IMR-90 (cell line): ENCODE data around the gene COL11A2. TPM values are rescaled to one million over a fixed set of nuclear protein-coding genes. Genes with fewer than 3 reads are reported as not detected.

ENCODE experiments used
- ATAC-seq: fragments of 200-7000 bp; cut with Tn5 transposase; 2 replicates; pipeline ENCODE4 v1.9.1; 2020; ENCODE audit warnings: low read depth, mild to moderate bottlenecking, moderate library complexity
- BruUV-seq: library from RNA; stranded (reverse); fragments of 400-500 nt; replicated peaks from 2 replicates; lab custom pipeline; 2021; lab: Mats Ljungman, UMichigan
- CTCF ChIA-PET: fragments of 300-600 bp; formaldehyde crosslinking; extraction: SDS; loops from one replicate; lab custom pipeline; 2021; ENCODE audit warnings: antibody characterized with exemption; lab: Yijun Ruan, JAX
- POLR2A ChIA-PET: fragments of 300-600 bp; sonication (Branson Sonifier 250); formaldehyde crosslinking; loops from one replicate; lab custom pipeline; 2022; ENCODE audit warnings: antibody characterized with exemption; ENCODE audit not compliant: unreplicated experiment; lab: Charles Lee
- DNase-seq: peaks from one replicate; pipeline ENCODE4 v3.0.0; 2013
- H2AFZ ChIP-seq: replicated peaks from 2 replicates; pipeline ENCODE3; 2013; ENCODE audit warnings: low read length, mild to moderate bottlenecking; ENCODE audit not compliant: poor library complexity
- H2AK5ac ChIP-seq: 2 replicates; pipeline ENCODE4 v1.6.1; 2013; ENCODE audit warnings: low read depth, low read length, inconsistent platforms
- H2AK9ac ChIP-seq: replicated peaks from 2 replicates; pipeline ENCODE3; 2013; ENCODE audit warnings: mild to moderate bottlenecking, low read depth, low read length, moderate library complexity; ENCODE audit not compliant: poor library complexity
- H2BK120ac ChIP-seq: 2 replicates; pipeline ENCODE4 v1.6.1; 2013; ENCODE audit warnings: low read depth, low read length, inconsistent platforms
- H2BK15ac ChIP-seq: 3 replicates; pipeline ENCODE4 v1.6.1; 2013; ENCODE audit warnings: low read depth, low read length, inconsistent platforms
- H2BK20ac ChIP-seq: 2 replicates; pipeline ENCODE4 v1.6.1; 2013; ENCODE audit warnings: low read depth, mild to moderate bottlenecking, inconsistent platforms, low read length, moderate library complexity
- H2BK5ac ChIP-seq: 2 replicates; pipeline ENCODE4 v1.6.1; 2013; ENCODE audit warnings: mild to moderate bottlenecking, low read depth, low read length, inconsistent platforms; ENCODE audit not compliant: poor library complexity, severe bottlenecking
- H3K14ac ChIP-seq: replicated peaks from 2 replicates; pipeline ENCODE4 v1.6.1; 2013; ENCODE audit warnings: low read depth, low read length, inconsistent platforms
- H3K18ac ChIP-seq: 2 replicates; pipeline ENCODE4 v1.6.1; 2013; ENCODE audit warnings: low read depth, low read length, control low read depth
- H3K23ac ChIP-seq: 2 replicates; pipeline ENCODE4 v1.6.1; 2013; ENCODE audit warnings: low read depth, low read length, inconsistent platforms
- H3K27ac ChIP-seq: 2 replicates; pipeline ENCODE4 v1.5.1; 2013; ENCODE audit warnings: mild to moderate bottlenecking, control low read depth, low read length; ENCODE audit not compliant: insufficient read depth
- H3K27me3 ChIP-seq: 2 replicates; pipeline ENCODE4 v1.6.1; 2013; ENCODE audit warnings: low read length; ENCODE audit not compliant: control insufficient read depth, insufficient read depth
- H3K36me3 ChIP-seq: 2 replicates; pipeline ENCODE4 v1.6.1; 2013; ENCODE audit warnings: low read length, mixed read lengths; ENCODE audit not compliant: control insufficient read depth, insufficient read depth
- H3K4ac ChIP-seq: 2 replicates; pipeline ENCODE4 v1.6.1; 2013; ENCODE audit warnings: low read depth, low read length, inconsistent platforms
- H3K4me1 ChIP-seq: 2 replicates; pipeline ENCODE4 v1.6.1; 2013; ENCODE audit warnings: low read length, mixed read lengths; ENCODE audit not compliant: control insufficient read depth, insufficient read depth
- H3K4me2 ChIP-seq: 2 replicates; pipeline ENCODE4 v1.6.1; 2013; ENCODE audit warnings: low read depth, mild to moderate bottlenecking, control low read depth, low read length, moderate library complexity
- H3K4me3 ChIP-seq: 2 replicates; pipeline ENCODE4 v1.5.1; 2013; ENCODE audit warnings: low read depth, mild to moderate bottlenecking, control low read depth, low read length, moderate library complexity; ENCODE audit not compliant: insufficient read depth
- H3K56ac ChIP-seq: 2 replicates; pipeline ENCODE4 v1.6.1; 2013; ENCODE audit warnings: low read length, inconsistent platforms; ENCODE audit not compliant: insufficient read depth; ENCODE audit errors: extremely low read depth
- H3K79me1 ChIP-seq, 2 experiments: 2 replicates each; pipeline ENCODE4 v1.6.1; 2013; ENCODE audit warnings: low read length in 2 of 2, inconsistent platforms in 1 of 2, low read depth in 1 of 2
- H3K9ac ChIP-seq: 2 replicates; pipeline ENCODE4 v1.6.1; 2013; ENCODE audit warnings: low read depth, low read length, control low read depth
- H3K9me1 ChIP-seq: 2 replicates; pipeline ENCODE4 v1.6.1; 2013; ENCODE audit warnings: low read length, inconsistent platforms; ENCODE audit not compliant: insufficient read depth
- H3K9me3 ChIP-seq: 2 replicates; pipeline ENCODE4 v1.6.1; 2013; ENCODE audit warnings: low read length; ENCODE audit not compliant: control insufficient read depth, insufficient read depth
- H4K20me1 ChIP-seq: 2 replicates; pipeline ENCODE4 v1.6.1; 2013; ENCODE audit warnings: low read length, inconsistent platforms; ENCODE audit not compliant: insufficient read depth
- H4K5ac ChIP-seq: 2 replicates; pipeline ENCODE4 v1.6.1; 2013; ENCODE audit warnings: mild to moderate bottlenecking, low read depth, low read length, control low read depth
- H4K8ac ChIP-seq, 2 experiments: 2 replicates each; pipeline ENCODE4 v1.6.1; 2013; ENCODE audit warnings: low read depth in 2 of 2, low read length in 2 of 2, control low read depth in 1 of 2, inconsistent platforms in 1 of 2
- H4K91ac ChIP-seq: 2 replicates; pipeline ENCODE4 v1.6.1; 2013; ENCODE audit warnings: low read depth, low read length, inconsistent platforms; ENCODE audit not compliant: insufficient read depth
- MAZ ChIP-seq: IDR thresholded peaks from 2 replicates; pipeline ENCODE4 v1.6.1; 2012; ENCODE audit warnings: low read depth, mild to moderate bottlenecking, low read length, improper control_type of control experiment, moderate library complexity, borderline replicate concordance
- RAD21 ChIP-seq: IDR thresholded peaks from 2 replicates; pipeline ENCODE4 v1.6.1; 2012; ENCODE audit warnings: low read length, improper control_type of control experiment
- RFX5 ChIP-seq: IDR thresholded peaks from 2 replicates; pipeline ENCODE4 v1.8.0; 2012; ENCODE audit warnings: low read depth, mild to moderate bottlenecking, low read length, moderate library complexity
- WGBS, 2 experiments: methylation state at CpG; one replicate each; pipeline versions ENCODE4 v1.1.5 to v1.1.7; 2013; ENCODE audit warnings: missing lambda C conversion rate in 2 of 2; ENCODE audit not compliant: insufficient read length in 1 of 2; ENCODE audit errors: extremely low coverage in 2 of 2; 5-methylcytosine and 5-hydroxymethylcytosine counted together
- dilution Hi-C: fragments of 300-500 bp; cut with HindIII; formaldehyde crosslinking; loops from one replicate; pipeline ENCODE4 v1.14.3; 2018; ENCODE audit warnings: low sequenced_read_pairs; ENCODE audit not compliant: unreplicated experiment
- in situ Hi-C: fragments of 300-500 bp; cut with MboI; formaldehyde crosslinking; loops from 3 replicates; pipeline ENCODE4 v1.14.3; 2019; ENCODE audit warnings: low sequenced_read_pairs, inconsistent platforms, mixed read lengths
- intact Hi-C: fragments of 100-400 bp; cut with micrococcal nuclease; formaldehyde crosslinking; loops from 2 replicates; pipeline ENCODE4 v1.10.0; 2022
- polyA plus RNA-seq, 3 experiments: library from polyadenylated mRNA; depleted of rRNA; stranded (reverse); fragments of >200 nt; gene quantifications; 2 replicates each; pipeline ENCODE4 v1.2.3, GENCODE V29; 2012; ENCODE audit warnings: low replicate concordance in 1 of 3
- total RNA-seq: library from RNA; depleted of rRNA; stranded (reverse); fragments of >200 nt; gene quantifications from 2 replicates; pipeline ENCODE4 v1.2.3, GENCODE V29; 2012
- TF ChIP-seq, protein P1 (sequence below): fragments of 150-350 bp; IDR thresholded peaks from 2 replicates; pipeline ENCODE4 v1.6.1; 2017; ENCODE audit warnings: mild to moderate bottlenecking, antibody characterized with exemption, low read length, low read depth
- TF ChIP-seq, protein P2 (sequence below): fragments of 150-350 bp; IDR thresholded peaks from 2 replicates; pipeline ENCODE4 v1.6.1; 2016; ENCODE audit warnings: low read depth, mild to moderate bottlenecking, low read length, moderate library complexity, borderline replicate concordance

Gene COL11A2
- total and polyA plus RNA-seq, 2 of the 4 experiments (the other 2 are of a cell fraction), result under 0.01 to 0.38 TPM

DNA sequence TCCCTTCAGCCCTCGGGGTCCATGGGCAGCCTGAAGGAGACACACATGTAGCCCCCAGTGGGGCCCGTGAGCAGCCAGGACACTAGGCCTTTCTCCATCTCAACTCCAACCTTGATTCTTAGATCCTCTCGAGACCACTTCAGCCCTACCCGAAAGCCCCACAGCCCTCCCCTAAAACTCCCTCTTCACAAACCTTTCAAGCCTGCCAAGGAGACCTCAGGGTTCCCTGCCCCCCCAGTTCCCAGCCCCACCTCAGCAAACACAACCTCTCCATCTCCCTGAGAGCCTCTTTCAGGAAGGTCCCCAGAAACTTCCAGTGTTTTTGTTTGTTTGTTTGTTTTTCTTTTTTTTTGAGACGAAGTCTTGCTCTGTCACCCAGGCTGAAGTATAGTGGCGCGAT lies 11.1 kb downstream of the COL11A2 start:
- no peak overlapping the region for H3K27ac ChIP-seq
- ChIA-PET CTCF (no interaction called here), POLR2A (no interaction called here)
- ATAC-seq (no peak), DNase-seq (no peak)
- no peak overlapping the region for H3K56ac ChIP-seq
- in situ Hi-C loops (no loop called here), intact Hi-C loops (no loop called here), dilution Hi-C loops (no loop called here)
- no peaks in the 10 kb centered on the region for H4K20me1 ChIP-seq
- H3K14ac ChIP-seq, result no peak overlapping the region
- H3K79me1 ChIP-seq, result no peaks in the 10 kb centered on the region
- no peak overlapping the region for H3K18ac ChIP-seq
- 82% methylated on average over 2 of the region's 7 CpGs; no CpG with 5 or more reads in 1 of the 2 experiments for WGBS, 2 experiments
- H3K9me1 ChIP-seq, result no peaks in the 10 kb centered on the region
- no peak overlapping the region for H2AK5ac ChIP-seq
- H3K23ac ChIP-seq, result no peak overlapping the region
- no peak overlapping the region for H3K4ac ChIP-seq
- H2AFZ ChIP-seq, result no peak overlapping the region
- H4K91ac ChIP-seq, result no peak overlapping the region
- peaks cover 9% of the 10 kb centered on the region for H3K27me3 ChIP-seq
- H3K4me3 ChIP-seq, result no peak overlapping the region
- no peak overlapping the region for H2BK120ac ChIP-seq
- no peaks in the 10 kb centered on the region for H3K9me3 ChIP-seq
- H2BK20ac ChIP-seq, result no peak overlapping the region
- no peak overlapping the region for H3K4me2 ChIP-seq
- H3K4me1 ChIP-seq, result no peaks in the 10 kb centered on the region
- no peak overlapping the region for H4K8ac ChIP-seq
- no peak overlapping the region for H4K5ac ChIP-seq
- no peak overlapping the region for H2BK5ac ChIP-seq
- no TSS peak for BruUV-seq
- TF ChIP-seq, protein P1, sequence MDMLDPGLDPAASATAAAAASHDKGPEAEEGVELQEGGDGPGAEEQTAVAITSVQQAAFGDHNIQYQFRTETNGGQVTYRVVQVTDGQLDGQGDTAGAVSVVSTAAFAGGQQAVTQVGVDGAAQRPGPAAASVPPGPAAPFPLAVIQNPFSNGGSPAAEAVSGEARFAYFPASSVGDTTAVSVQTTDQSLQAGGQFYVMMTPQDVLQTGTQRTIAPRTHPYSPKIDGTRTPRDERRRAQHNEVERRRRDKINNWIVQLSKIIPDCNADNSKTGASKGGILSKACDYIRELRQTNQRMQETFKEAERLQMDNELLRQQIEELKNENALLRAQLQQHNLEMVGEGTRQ, result no peak
- TF ChIP-seq RFX5 (no peak), RAD21 (no peak), MAZ (no peak)
- TF ChIP-seq, protein P2, sequence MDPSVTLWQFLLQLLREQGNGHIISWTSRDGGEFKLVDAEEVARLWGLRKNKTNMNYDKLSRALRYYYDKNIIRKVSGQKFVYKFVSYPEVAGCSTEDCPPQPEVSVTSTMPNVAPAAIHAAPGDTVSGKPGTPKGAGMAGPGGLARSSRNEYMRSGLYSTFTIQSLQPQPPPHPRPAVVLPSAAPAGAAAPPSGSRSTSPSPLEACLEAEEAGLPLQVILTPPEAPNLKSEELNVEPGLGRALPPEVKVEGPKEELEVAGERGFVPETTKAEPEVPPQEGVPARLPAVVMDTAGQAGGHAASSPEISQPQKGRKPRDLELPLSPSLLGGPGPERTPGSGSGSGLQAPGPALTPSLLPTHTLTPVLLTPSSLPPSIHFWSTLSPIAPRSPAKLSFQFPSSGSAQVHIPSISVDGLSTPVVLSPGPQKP, result no peak
- H2AK9ac ChIP-seq, result no peak overlapping the region
- no peak overlapping the region for H2BK15ac ChIP-seq
- H3K9ac ChIP-seq, result no peak overlapping the region
- no peaks in the 10 kb centered on the region for H3K36me3 ChIP-seq
